ENCODE measurements around the gene GPSM3. TPM values are rescaled to one million over a fixed set of nuclear protein-coding genes. Genes with fewer than 3 reads are reported as not detected.

GPSM3 gene
- total and polyA plus RNA-seq, 2 of the 13 experiments (the other 11 are each of a cell fraction or from before 2014, with no cell fraction given), result 0.18 to 6.2 TPM

DNA sequence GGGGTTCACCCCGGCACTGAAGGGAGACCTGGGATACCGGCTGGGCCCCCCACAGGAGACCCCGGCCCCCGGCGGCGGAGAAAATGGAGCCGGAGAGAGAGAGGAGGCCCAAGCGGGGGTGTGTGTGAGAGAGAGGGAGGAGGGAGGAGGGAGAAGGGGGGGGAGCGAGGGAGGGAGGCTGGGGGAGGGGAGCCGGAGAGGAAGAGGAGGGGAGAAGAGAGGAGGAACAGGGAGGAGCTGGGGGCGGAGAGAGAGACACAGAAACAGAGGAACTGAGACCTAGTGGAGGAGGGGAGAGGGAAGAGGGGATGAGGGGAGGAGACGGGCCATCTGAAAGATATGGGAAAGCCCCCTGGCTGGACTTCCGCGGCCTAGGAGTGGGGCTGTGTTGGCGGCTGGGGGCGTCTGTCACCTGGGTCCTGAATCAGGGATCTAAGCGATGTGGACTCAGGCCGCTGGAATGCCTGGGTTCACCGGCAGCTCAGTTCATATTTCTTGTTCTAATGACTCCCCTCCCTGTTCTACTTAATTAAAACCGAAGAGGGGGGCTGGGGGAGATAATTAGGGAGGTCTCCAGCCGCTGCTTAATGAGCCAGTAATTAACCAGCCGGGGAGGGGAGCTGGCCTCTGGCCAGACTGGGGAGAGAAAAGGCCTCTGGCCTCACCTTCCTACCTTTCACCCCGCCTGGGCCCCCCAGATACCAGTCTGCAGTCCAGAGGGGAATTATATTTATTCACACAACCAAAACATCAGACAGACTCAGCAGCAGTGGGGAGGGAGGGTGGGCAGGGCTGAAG lies 2.2 kb downstream of the GPSM3 start, which contains the start of gene PBX2 (continued):
- TF ChIP-seq, protein P1, sequence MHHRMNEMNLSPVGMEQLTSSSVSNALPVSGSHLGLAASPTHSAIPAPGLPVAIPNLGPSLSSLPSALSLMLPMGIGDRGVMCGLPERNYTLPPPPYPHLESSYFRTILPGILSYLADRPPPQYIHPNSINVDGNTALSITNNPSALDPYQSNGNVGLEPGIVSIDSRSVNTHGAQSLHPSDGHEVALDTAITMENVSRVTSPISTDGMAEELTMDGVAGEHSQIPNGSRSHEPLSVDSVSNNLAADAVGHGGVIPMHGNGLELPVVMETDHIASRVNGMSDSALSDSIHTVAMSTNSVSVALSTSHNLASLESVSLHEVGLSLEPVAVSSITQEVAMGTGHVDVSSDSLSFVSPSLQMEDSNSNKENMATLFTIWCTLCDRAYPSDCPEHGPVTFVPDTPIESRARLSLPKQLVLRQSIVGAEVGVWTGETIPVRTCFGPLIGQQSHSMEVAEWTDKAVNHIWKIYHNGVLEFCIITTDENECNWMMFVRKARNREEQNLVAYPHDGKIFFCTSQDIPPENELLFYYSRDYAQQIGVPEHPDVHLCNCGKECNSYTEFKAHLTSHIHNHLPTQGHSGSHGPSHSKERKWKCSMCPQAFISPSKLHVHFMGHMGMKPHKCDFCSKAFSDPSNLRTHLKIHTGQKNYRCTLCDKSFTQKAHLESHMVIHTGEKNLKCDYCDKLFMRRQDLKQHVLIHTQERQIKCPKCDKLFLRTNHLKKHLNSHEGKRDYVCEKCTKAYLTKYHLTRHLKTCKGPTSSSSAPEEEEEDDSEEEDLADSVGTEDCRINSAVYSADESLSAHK (CRISPR knock-in tag; IDR thresholded peaks at IDR 0.05; ENCODE audit: borderline replicate concordance), result no peak
- TF ChIP-seq FOXK1 (CRISPR knock-in tag; IDR thresholded peaks at IDR 0.05; ENCODE audit: borderline replicate concordance, low read depth) (peak; percentile 26; the same call in 1 of the 2 replicates), TRIM24 (CRISPR knock-in tag; IDR thresholded peaks at IDR 0.05) (no peak), ADNP (CRISPR knock-in tag; IDR thresholded peaks at IDR 0.05) (no peak), ZBTB20 (CRISPR knock-in tag; IDR thresholded peaks at IDR 0.05; ENCODE audit: borderline replicate concordance, low read depth) (no peak), NCOA1 (CRISPR knock-in tag; IDR thresholded peaks at IDR 0.05) (no peak), ZNF430 (CRISPR knock-in tag; IDR thresholded peaks at IDR 0.05) (no peak), SNAPC2 (CRISPR knock-in tag; IDR thresholded peaks at IDR 0.05) (no peak), ETV6 (CRISPR knock-in tag; conservative IDR thresholded peaks at IDR 0.05) (no peak), ZNF724P (CRISPR knock-in tag; IDR thresholded peaks at IDR 0.05; ENCODE audit: borderline replicate concordance) (no peak), RBAK (CRISPR knock-in tag; IDR thresholded peaks at IDR 0.05) (no peak), ZBTB8A (CRISPR knock-in tag; IDR thresholded peaks at IDR 0.05; ENCODE audit: borderline replicate concordance, low read depth) (peak; percentile 44; the same call in 1 of the 2 replicates), ZNF205 (CRISPR knock-in tag; IDR thresholded peaks at IDR 0.05) (no peak), KDM1A (CRISPR knock-in tag; IDR thresholded peaks at IDR 0.05) (no peak), ZNF549 (CRISPR knock-in tag; IDR thresholded peaks at IDR 0.05) (no peak), ZNF432 (CRISPR knock-in tag; IDR thresholded peaks at IDR 0.05; ENCODE audit: borderline replicate concordance) (no peak), SP1 (IDR thresholded peaks at IDR 0.05) (no peak), SP1 (CRISPR knock-in tag; IDR thresholded peaks at IDR 0.05) (0 out of 2 replicates have a peak, but pooled peaks have one; percentile 60), SATB2 (CRISPR knock-in tag; IDR thresholded peaks at IDR 0.05) (no peak), GABPA (IDR thresholded peaks at IDR 0.05; ENCODE audit: low read depth, low read length) (no peak), GABPA (CRISPR knock-in tag; IDR thresholded peaks at IDR 0.05; ENCODE audit: low read depth) (peak; percentile 76), HOXA5 (CRISPR knock-in tag; IDR thresholded peaks at IDR 0.05) (no peak), REPIN1 (CRISPR knock-in tag; IDR thresholded peaks at IDR 0.05; ENCODE audit: borderline replicate concordance, low read depth) (peak; percentile 31; the same call in 1 of the 2 replicates)
- TF ChIP-seq, protein P2, sequence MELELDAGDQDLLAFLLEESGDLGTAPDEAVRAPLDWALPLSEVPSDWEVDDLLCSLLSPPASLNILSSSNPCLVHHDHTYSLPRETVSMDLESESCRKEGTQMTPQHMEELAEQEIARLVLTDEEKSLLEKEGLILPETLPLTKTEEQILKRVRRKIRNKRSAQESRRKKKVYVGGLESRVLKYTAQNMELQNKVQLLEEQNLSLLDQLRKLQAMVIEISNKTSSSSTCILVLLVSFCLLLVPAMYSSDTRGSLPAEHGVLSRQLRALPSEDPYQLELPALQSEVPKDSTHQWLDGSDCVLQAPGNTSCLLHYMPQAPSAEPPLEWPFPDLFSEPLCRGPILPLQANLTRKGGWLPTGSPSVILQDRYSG (CRISPR knock-in tag; IDR thresholded peaks at IDR 0.05), result no peak
- TF ChIP-seq, protein P3, sequence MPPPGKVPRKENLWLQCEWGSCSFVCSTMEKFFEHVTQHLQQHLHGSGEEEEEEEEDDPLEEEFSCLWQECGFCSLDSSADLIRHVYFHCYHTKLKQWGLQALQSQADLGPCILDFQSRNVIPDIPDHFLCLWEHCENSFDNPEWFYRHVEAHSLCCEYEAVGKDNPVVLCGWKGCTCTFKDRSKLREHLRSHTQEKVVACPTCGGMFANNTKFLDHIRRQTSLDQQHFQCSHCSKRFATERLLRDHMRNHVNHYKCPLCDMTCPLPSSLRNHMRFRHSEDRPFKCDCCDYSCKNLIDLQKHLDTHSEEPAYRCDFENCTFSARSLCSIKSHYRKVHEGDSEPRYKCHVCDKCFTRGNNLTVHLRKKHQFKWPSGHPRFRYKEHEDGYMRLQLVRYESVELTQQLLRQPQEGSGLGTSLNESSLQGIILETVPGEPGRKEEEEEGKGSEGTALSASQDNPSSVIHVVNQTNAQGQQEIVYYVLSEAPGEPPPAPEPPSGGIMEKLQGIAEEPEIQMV (CRISPR knock-in tag; IDR thresholded peaks at IDR 0.05; ENCODE audit: low read depth), result no peak
- TF ChIP-seq, protein P4, sequence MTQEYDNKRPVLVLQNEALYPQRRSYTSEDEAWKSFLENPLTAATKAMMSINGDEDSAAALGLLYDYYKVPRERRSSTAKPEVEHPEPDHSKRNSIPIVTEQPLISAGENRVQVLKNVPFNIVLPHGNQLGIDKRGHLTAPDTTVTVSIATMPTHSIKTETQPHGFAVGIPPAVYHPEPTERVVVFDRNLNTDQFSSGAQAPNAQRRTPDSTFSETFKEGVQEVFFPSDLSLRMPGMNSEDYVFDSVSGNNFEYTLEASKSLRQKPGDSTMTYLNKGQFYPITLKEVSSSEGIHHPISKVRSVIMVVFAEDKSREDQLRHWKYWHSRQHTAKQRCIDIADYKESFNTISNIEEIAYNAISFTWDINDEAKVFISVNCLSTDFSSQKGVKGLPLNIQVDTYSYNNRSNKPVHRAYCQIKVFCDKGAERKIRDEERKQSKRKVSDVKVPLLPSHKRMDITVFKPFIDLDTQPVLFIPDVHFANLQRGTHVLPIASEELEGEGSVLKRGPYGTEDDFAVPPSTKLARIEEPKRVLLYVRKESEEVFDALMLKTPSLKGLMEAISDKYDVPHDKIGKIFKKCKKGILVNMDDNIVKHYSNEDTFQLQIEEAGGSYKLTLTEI (CRISPR knock-in tag; conservative IDR thresholded peaks at IDR 0.05), result no peak
